Activated T-cell treated with anti-CD3 and anti-CD28 coated beads, Interleukin-2, amount 50 U/mL, for 24 hours (primary cell): ENCODE results near the gene NR2C2.

Experiments
- DNase-seq: peaks from one replicate; pipeline ENCODE4 v3.0.0-alpha.2; 2020
- H3K27ac Mint-ChIP-seq: 2 replicates; pipeline ENCODE4 v1.8.0; 2020; ENCODE audit warnings: mild to moderate bottlenecking, mixed read lengths
- H3K27me3 Mint-ChIP-seq: 2 replicates; pipeline ENCODE4 v1.8.0; 2020; ENCODE audit warnings: mixed read lengths
- H3K36me3 Mint-ChIP-seq: 2 replicates; pipeline ENCODE4 v1.8.0; 2020; ENCODE audit warnings: low read depth, mixed read lengths
- H3K4me1 Mint-ChIP-seq: 2 replicates; pipeline ENCODE4 v1.8.0; 2020; ENCODE audit warnings: low read depth, mixed read lengths
- H3K4me3 Mint-ChIP-seq: 2 replicates; pipeline ENCODE4 v1.8.0; 2020; ENCODE audit warnings: mild to moderate bottlenecking, moderate library complexity, mixed read lengths
- H3K9me3 Mint-ChIP-seq: 2 replicates; pipeline ENCODE4 v1.8.0; 2020; ENCODE audit warnings: mixed read lengths

The NR2C2 gene

GRCh38 chr3:15094187-15094875 is 146.9 kb downstream of the NR2C2 start:
- DNase-seq = no peak
- Mint-ChIP-seq H3K9me3 (no peaks in the 10 kb centered on the region), H3K27ac (no peak overlapping the region), H3K36me3 (peaks cover 71% of the 10 kb centered on the region), H3K27me3 (no peaks in the 10 kb centered on the region), H3K4me1 (peaks cover 26% of the 10 kb centered on the region), H3K4me3 (no peak overlapping the region)

- no peaks in the 10 kb centered on the region for H3K9me3 Mint-ChIP-seq
- no peak for DNase-seq
- H3K4me3 Mint-ChIP-seq = no peak overlapping the region
- peaks cover 35% of the 10 kb centered on the region for H3K4me1 Mint-ChIP-seq
- no peaks in the 10 kb centered on the region for H3K27me3 Mint-ChIP-seq
- H3K36me3 Mint-ChIP-seq = peaks cover 58% of the 10 kb centered on the region
- no peak overlapping the region for H3K27ac Mint-ChIP-seq
These were observed 148.7 kb downstream of the NR2C2 start for GRCh38 chr3:15096046-15096445.

GRCh38 chr3:15097891-15098290 is 150.5 kb downstream of the NR2C2 start:
- H3K9me3 Mint-ChIP-seq = no peaks in the 10 kb centered on the region
- peak overlapping the region; percentile 95 for H3K27ac Mint-ChIP-seq
- no peaks in the 10 kb centered on the region for H3K27me3 Mint-ChIP-seq
- peaks cover 49% of the 10 kb centered on the region for H3K36me3 Mint-ChIP-seq
- DNase-seq = peak; percentile 62
- peak overlapping the region; percentile 85 for H3K4me3 Mint-ChIP-seq
- H3K4me1 Mint-ChIP-seq = peaks cover 33% of the 10 kb centered on the region
